Transverse colon (tissue), 4 donors: ENCODE results near the gene PPM1K. TPM values are rescaled to one million over a fixed set of nuclear protein-coding genes. Genes with fewer than 3 reads are reported as not detected.
A peak's percentile ranks its signal among the peaks of the same experiment; 100 is the strongest.

ENCODE experiments used
- DNase-seq: peaks from one replicate; pipeline ENCODE4 v3.0.0-alpha.2; 2019
- H3K27ac ChIP-seq, 4 donors: fragments of 200-600 bp; sonication (generic); 2 replicates each; pipeline ENCODE4 v1.5.1; 2016 to 2018; ENCODE audit warnings: inconsistent platforms in 4 of 4
- H3K27me3 ChIP-seq: fragments of 200-600 bp; sonication (generic); 2 replicates; pipeline ENCODE4 v1.5.1; 2017; ENCODE audit warnings: inconsistent platforms
- H3K36me3 ChIP-seq, 4 donors: fragments of 200-600 bp; sonication (generic); 2 replicates each; pipeline ENCODE4 v1.5.1; 2017 to 2019; ENCODE audit warnings: inconsistent platforms in 4 of 4
- H3K4me1 ChIP-seq, 4 donors: fragments of 200-600 bp; sonication (generic); 2 replicates each; pipeline ENCODE4 v1.5.1; 2017 to 2020; ENCODE audit warnings: inconsistent platforms in 4 of 4
- H3K4me3 ChIP-seq, 4 donors: fragments of 200-600 bp; sonication (generic); 1 replicate in 1 of 4; 2 replicates in 3 of 4; pipeline versions ENCODE4 v1.5.1 to v1.6.1; 2017 to 2019; ENCODE audit warnings: inconsistent platforms in 4 of 4
- H3K9me3 ChIP-seq, 2 donors: fragments of 200-600 bp; sonication (generic); 2 replicates each; pipeline ENCODE4 v1.5.1; 2017 to 2019; ENCODE audit warnings: inconsistent platforms in 2 of 2
- CTCF ChIP-seq, 5 experiments: fragments of 200-600 bp in 3 of 5; fragments of 450-650 bp in 2 of 5; sonication (generic) in 3 of 5; IDR thresholded peaks; 1 replicate in 2 of 5; 2 replicates in 3 of 5; pipeline ENCODE4 v1.5.1; 2016 to 2017; ENCODE audit warnings: antibody characterized with exemption in 5 of 5, inconsistent platforms in 3 of 5, mild to moderate bottlenecking in 2 of 5, moderate library complexity in 1 of 5
- EP300 ChIP-seq: sonication (generic); formaldehyde crosslinking; IDR thresholded peaks from one replicate; pipeline ENCODE4 v1.6.1; 2017; ENCODE audit warnings: antibody characterized with exemption, low read depth
- POLR2A ChIP-seq: fragments of 450-650 bp; IDR thresholded peaks from one replicate; pipeline ENCODE4 v1.6.1; 2016; ENCODE audit warnings: antibody characterized with exemption, mild to moderate bottlenecking, moderate library complexity
- POLR2AphosphoS5 ChIP-seq, 3 donors: sonication (generic); formaldehyde crosslinking; IDR thresholded peaks; one replicate each; pipeline ENCODE4 v1.6.1; 2016; ENCODE audit warnings: antibody characterized with exemption in 3 of 3
- WGBS, 2 donors: methylation state at CpG; one replicate each; pipeline ENCODE4 v1.1.5; 2018; ENCODE audit warnings: low coverage in 1 of 2; 5-methylcytosine and 5-hydroxymethylcytosine counted together
- in situ Hi-C, 4 donors: fragments of 200-750 bp; cut with MboI; loops; one replicate each; pipeline versions ENCODE4 v1.15.0 to v1.15.1; 2017; ENCODE audit warnings: low sequenced_read_pairs in 3 of 4, low pct_ligation_motif_present in 1 of 4, low pct_unique_long_range_greater_than_20kb in 1 of 4
- intact Hi-C: fragments of 100-400 bp; cut with DNase I; formaldehyde crosslinking; loops from one replicate; pipeline ENCODE4 v1.15.1; 2023; ENCODE audit warnings: low total_unique reads
- total RNA-seq, 4 donors: library from RNA; depleted of rRNA; stranded (reverse); fragments of >200 nt; gene quantifications; one replicate each; pipeline ENCODE4 v1.1.0, GENCODE V29; 2016

Gene PPM1K
- total RNA-seq, 4 donors from 2014 or later: 7.6 to 14.8 (median 9.0) TPM

- intact Hi-C loops (no loop called here), in situ Hi-C loops (no loop called here)
- Histone ChIP-seq H3K9me3 (no peaks in the 10 kb centered on the region), H3K4me1 (peaks cover 0 to 14% (median 7%) of the 10 kb centered on the region in 4 donors), H3K4me3 (no peak overlapping the region), H3K36me3 (peaks cover 0 to 4% (median 0%) of the 10 kb centered on the region in 4 donors), H3K27ac (peak overlapping the region in 2 of 4 donors; percentile 6 to 29), H3K27me3 (no peaks in the 10 kb centered on the region)
- DNase-seq: no peak
- TF ChIP-seq POLR2AphosphoS5 (IDR thresholded peaks at IDR 0.05) (no peak), CTCF (IDR thresholded peaks at IDR 0.05) (no peak), POLR2A (no peak), EP300 (no peak)
- 56 to 71% methylated on average over 4 of the region's 4 CpGs for WGBS, 2 donors
These were observed 8.3 kb downstream of the PPM1K start for GRCh38 chr4:88275949-88276515.

DNA sequence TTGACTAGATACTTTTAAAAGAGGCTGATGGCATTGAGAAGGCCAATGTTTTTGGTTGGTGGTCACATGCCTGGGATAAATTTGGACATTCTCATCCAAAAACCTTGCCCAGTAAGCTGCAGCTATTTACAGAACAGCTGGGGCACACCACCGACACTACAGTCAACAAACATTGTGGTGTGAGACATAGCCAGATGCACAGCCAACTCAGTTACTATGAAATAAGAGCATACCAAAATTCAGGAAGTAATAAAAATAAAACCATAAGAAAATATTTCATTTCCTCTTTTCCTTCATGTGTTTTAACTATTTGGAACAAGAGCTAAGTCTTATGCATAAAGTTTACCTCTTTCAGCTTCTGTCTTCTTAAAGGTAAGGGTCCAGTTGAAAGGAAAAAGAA is 8.8 kb downstream of the PPM1K start:
- H3K36me3 ChIP-seq: peaks cover 0 to 4% (median 0%) of the 10 kb centered on the region in 4 donors
- in situ Hi-C loops (no loop called here), intact Hi-C loops (no loop called here)
- peaks cover 0 to 14% (median 7%) of the 10 kb centered on the region in 4 donors for H3K4me1 ChIP-seq
- TF ChIP-seq POLR2AphosphoS5 (IDR thresholded peaks at IDR 0.05) (no peak), POLR2A (no peak), CTCF (IDR thresholded peaks at IDR 0.05) (no peak), EP300 (no peak)
- DNase-seq: no peak
- no peaks in the 10 kb centered on the region for H3K27me3 ChIP-seq
- H3K27ac ChIP-seq: peak overlapping the region in 2 of 4 donors; percentile 6 to 29
- no peak overlapping the region for H3K4me3 ChIP-seq
- 16 to 50% methylated on average over 1 of the region's 1 CpG for WGBS, 2 donors
- H3K9me3 ChIP-seq: no peaks in the 10 kb centered on the region

GRCh38 chr4:88268913-88269312 is 15.4 kb downstream of the PPM1K start:
- WGBS, 2 donors: 83 to 92% methylated on average over 1 of the region's 1 CpG
- Histone ChIP-seq H3K4me1 (no peaks in the 10 kb centered on the region), H3K27ac (no peak overlapping the region), H3K4me3 (no peak overlapping the region), H3K36me3 (peaks cover 0 to 4% (median 0%) of the 10 kb centered on the region in 4 donors), H3K27me3 (no peaks in the 10 kb centered on the region), H3K9me3 (no peaks in the 10 kb centered on the region)
- in situ Hi-C loops: no loop called here
- no peak for DNase-seq
- intact Hi-C loops: no loop called here
- TF ChIP-seq POLR2AphosphoS5 (IDR thresholded peaks at IDR 0.05) (no peak), POLR2A (no peak), CTCF (IDR thresholded peaks at IDR 0.05) (no peak)

GRCh38 chr4:88264336-88264735 is 20.0 kb downstream of the PPM1K start:
- Histone ChIP-seq H3K4me1 (no peaks in the 10 kb centered on the region), H3K4me3 (no peak overlapping the region), H3K27me3 (no peaks in the 10 kb centered on the region), H3K9me3 (no peaks in the 10 kb centered on the region), H3K36me3 (no peaks in the 10 kb centered on the region), H3K27ac (no peak overlapping the region)
- 61 to 71% methylated on average over 1 of the region's 1 CpG for WGBS, 2 donors
- in situ Hi-C loops (no loop called here), intact Hi-C loops (no loop called here)
- TF ChIP-seq POLR2A (no peak), POLR2AphosphoS5 (IDR thresholded peaks at IDR 0.05) (no peak), CTCF (IDR thresholded peaks at IDR 0.05) (no peak), EP300 (no peak)
- DNase-seq: no peak
